ENCODE measurements around the gene ARHGEF9.

GRCh38 chrX:63768760-63769159 lies 16.3 kb downstream of the ARHGEF9 start:
- no peak for TF ChIP-seq CTCF (IDR thresholded peaks at IDR 0.05)
- TF ChIP-seq EP300 (IDR thresholded peaks at IDR 0.05), result no peak

Data from suprapubic skin (tissue), 3 donors.